HEK293 (cell line): ENCODE measurements around the gene PSPH.

Experiments
- CTCF ChIP-seq: fragments of 450-650 bp; formaldehyde crosslinking; IDR thresholded peaks from 2 replicates; pipeline ENCODE4 v1.5.1; 2016; ENCODE audit warnings: missing biosample characterization, missing genetic modification characterization
- REST ChIP-seq: fragments of 450-650 bp; formaldehyde crosslinking; IDR thresholded peaks from 2 replicates; pipeline ENCODE4 v1.5.1; 2016; ENCODE audit warnings: missing biosample characterization, missing genetic modification characterization
- SETDB1 ChIP-seq: IDR thresholded peaks from one replicate; pipeline ENCODE4 v1.6.1; 2017; ENCODE audit warnings: mild to moderate bottlenecking, low read length, moderate library complexity, mixed read lengths; ENCODE audit not compliant: insufficient read length
- SP2 ChIP-seq: fragments of 450-650 bp; formaldehyde crosslinking; IDR thresholded peaks from 2 replicates; pipeline ENCODE4 v1.5.1; 2016; ENCODE audit warnings: missing biosample characterization, missing genetic modification characterization
- ZBTB8A ChIP-seq: fragments of 450-650 bp; formaldehyde crosslinking; IDR thresholded peaks from 2 replicates; pipeline ENCODE4 v1.5.1; 2016; ENCODE audit warnings: missing biosample characterization, missing genetic modification characterization
- ZNF148 ChIP-seq: fragments of 450-650 bp; formaldehyde crosslinking; IDR thresholded peaks from 2 replicates; pipeline ENCODE4 v1.5.0; 2017; ENCODE audit warnings: missing biosample characterization, missing genetic modification characterization, borderline replicate concordance
- ZNF157 ChIP-seq: fragments of 450-650 bp; formaldehyde crosslinking; IDR thresholded peaks from 2 replicates; pipeline ENCODE4 v1.5.1; 2016; ENCODE audit warnings: missing biosample characterization, missing genetic modification characterization
- ZNF239 ChIP-seq: fragments of 450-650 bp; formaldehyde crosslinking; IDR thresholded peaks from 2 replicates; pipeline ENCODE4 v1.5.1; 2016; ENCODE audit warnings: missing biosample characterization, missing genetic modification characterization
- ZNF510 ChIP-seq: fragments of 450-650 bp; formaldehyde crosslinking; IDR thresholded peaks from 2 replicates; pipeline ENCODE4 v1.5.1; 2018; ENCODE audit warnings: mild to moderate bottlenecking, missing genetic modification characterization, missing biosample characterization; ENCODE audit not compliant: insufficient replicate concordance
- ZNF549 ChIP-seq: fragments of 450-650 bp; IDR thresholded peaks from 2 replicates; pipeline ENCODE4 v1.5.1; 2018; ENCODE audit warnings: missing biosample characterization, missing genetic modification characterization, mild to moderate bottlenecking, inconsistent platforms, moderate library complexity
- ZNF558 ChIP-seq: fragments of 450-650 bp; formaldehyde crosslinking; IDR thresholded peaks from 2 replicates; pipeline ENCODE4 v1.5.1; 2016; ENCODE audit warnings: missing biosample characterization, missing genetic modification characterization
- ZNF677 ChIP-seq: fragments of 450-650 bp; IDR thresholded peaks from 2 replicates; pipeline ENCODE4 v1.5.0; 2018; ENCODE audit warnings: missing biosample characterization, mild to moderate bottlenecking, missing genetic modification characterization, moderate library complexity
- ZNF777 ChIP-seq: fragments of 450-650 bp; formaldehyde crosslinking; IDR thresholded peaks from 2 replicates; pipeline ENCODE4 v1.5.1; 2017; ENCODE audit warnings: missing biosample characterization, missing genetic modification characterization, borderline replicate concordance

GRCh38 chr7:56023500-56023899 lies 27.7 kb downstream of the PSPH start:
- TF ChIP-seq CTCF (tag by site-specific recombination) (no peak), ZNF157 (tag by site-specific recombination) (no peak), ZNF549 (tag by site-specific recombination) (no peak), ZNF677 (tag by site-specific recombination) (no peak), ZNF510 (tag by site-specific recombination) (no peak), SETDB1 (no peak), ZBTB8A (tag by site-specific recombination) (no peak), SP2 (tag by site-specific recombination) (no peak), ZNF558 (tag by site-specific recombination) (no peak), ZNF148 (tag by site-specific recombination) (no peak), ZNF239 (tag by site-specific recombination) (no peak), ZNF777 (tag by site-specific recombination) (no peak), REST (tag by site-specific recombination) (no peak)
